Activated T-helper 2 cell treated with anti-CD3 and anti-CD28 coated beads, Interferon-gamma antibody, Interleukin-2, Interleukin-4, amounts not matched to agents 10 μg/mL and 5 μg/mL and 100 μg/mL, durations not matched to agents 14 hours and 24 hours and 36 hours (primary cell): Measurements from ENCODE around the gene PAPPA. TPM values are rescaled to one million over a fixed set of nuclear protein-coding genes. Genes with fewer than 3 reads are reported as not detected.

Source experiments
- DNase-seq: peaks from one replicate; pipeline ENCODE4 v3.0.0; 2021; ENCODE audit warnings: low spot score
- H3K27ac Mint-ChIP-seq: one replicate; pipeline ENCODE4 v1.8.0; 2021; ENCODE audit warnings: mixed read lengths
- H3K27me3 Mint-ChIP-seq: one replicate; pipeline ENCODE4 v1.8.0; 2021; ENCODE audit warnings: low read depth, mixed read lengths
- H3K36me3 Mint-ChIP-seq: one replicate; pipeline ENCODE4 v1.8.0; 2021; ENCODE audit warnings: low read depth, mixed read lengths
- H3K4me1 Mint-ChIP-seq: one replicate; pipeline ENCODE4 v1.8.0; 2021; ENCODE audit warnings: low read depth, mixed read lengths
- H3K4me3 Mint-ChIP-seq: one replicate; pipeline ENCODE4 v1.8.0; 2021; ENCODE audit warnings: low read depth, mild to moderate bottlenecking, moderate library complexity, mixed read lengths
- H3K9me3 Mint-ChIP-seq: one replicate; pipeline ENCODE4 v1.8.0; 2021; ENCODE audit warnings: mixed read lengths
- intact Hi-C: fragments of 100-400 bp; cut with micrococcal nuclease; formaldehyde crosslinking; loops from one replicate; pipeline ENCODE4 v1.15.1; 2023
- total RNA-seq: library from RNA; stranded (reverse); gene quantifications from 2 replicates; pipeline ENCODE4 v1.2.3, GENCODE V29; 2022

PAPPA gene
- total RNA-seq, 1 donor from 2014 or later, result not detected

DNA sequence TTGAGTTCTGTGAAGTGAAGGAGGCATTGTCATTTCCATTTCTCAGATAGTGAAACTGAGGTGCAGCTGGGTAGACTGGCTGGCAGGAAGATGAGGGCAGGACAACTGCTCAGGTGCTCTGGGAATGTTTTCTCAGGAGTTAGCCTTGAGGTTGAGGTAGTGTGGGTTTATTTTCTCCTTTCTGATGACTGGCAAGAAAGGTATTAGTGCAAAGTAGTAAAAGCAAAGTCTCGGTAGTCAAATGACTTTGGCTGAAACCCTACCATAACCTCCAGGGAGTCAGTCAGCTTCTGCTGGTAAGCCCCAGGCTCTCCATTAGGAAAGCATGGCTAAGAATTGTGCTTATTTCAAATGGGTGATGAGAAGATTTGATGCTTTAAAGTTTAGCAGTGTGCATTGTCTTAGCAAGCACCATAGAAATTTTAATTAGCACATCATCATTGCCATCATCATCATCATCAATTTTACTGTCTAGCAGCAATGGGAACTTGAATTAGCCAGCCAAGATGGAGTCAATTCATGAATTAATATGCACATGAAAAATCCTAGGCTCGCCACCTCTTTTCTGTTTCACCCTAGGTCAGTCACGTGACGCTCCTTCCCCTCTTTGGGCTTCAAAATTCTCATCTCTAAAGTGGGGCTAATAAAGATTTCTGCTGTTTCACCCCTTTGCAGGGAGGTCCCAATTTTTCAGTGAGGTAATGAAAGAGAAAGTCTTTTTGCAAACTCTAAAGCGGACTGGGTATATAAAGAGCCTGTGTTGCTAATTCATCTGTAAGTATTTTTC lies 10.7 kb upstream of the PAPPA start:
- no peak for DNase-seq
- H3K4me1 Mint-ChIP-seq, result no peaks in the 10 kb centered on the region
- no peak overlapping the region for H3K4me3 Mint-ChIP-seq
- peaks cover under 1% of the 10 kb centered on the region for H3K27me3 Mint-ChIP-seq
- no peak overlapping the region for H3K27ac Mint-ChIP-seq
- no peaks in the 10 kb centered on the region for H3K36me3 Mint-ChIP-seq
- intact Hi-C loops, result no loop called here
- H3K9me3 Mint-ChIP-seq, result no peaks in the 10 kb centered on the region

DNA sequence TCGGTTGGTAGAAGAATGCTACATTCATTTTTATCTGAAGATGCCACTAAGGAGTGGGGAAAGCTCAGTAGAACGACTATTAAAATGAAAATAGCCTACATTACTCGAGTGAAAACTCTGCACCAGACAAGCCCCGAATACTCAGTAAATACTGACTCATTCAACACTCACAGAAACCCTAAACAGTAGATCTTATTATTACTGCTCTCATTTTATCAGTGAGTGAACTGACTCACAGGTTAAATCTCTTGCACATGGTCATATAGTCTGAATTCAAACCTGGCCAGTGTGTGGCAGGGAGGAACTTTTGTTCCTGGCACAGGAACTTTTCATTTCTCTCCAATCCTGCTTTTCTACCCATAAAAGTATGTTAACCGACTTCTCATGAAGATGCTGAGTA lies 9.6 kb upstream of the PAPPA start:
- Mint-ChIP-seq H3K27me3 (peaks cover 2% of the 10 kb centered on the region), H3K36me3 (no peaks in the 10 kb centered on the region), H3K4me1 (no peaks in the 10 kb centered on the region), H3K4me3 (no peak overlapping the region), H3K9me3 (no peaks in the 10 kb centered on the region), H3K27ac (no peak overlapping the region)
- no peak for DNase-seq
- intact Hi-C loops, result no loop called here

DNA sequence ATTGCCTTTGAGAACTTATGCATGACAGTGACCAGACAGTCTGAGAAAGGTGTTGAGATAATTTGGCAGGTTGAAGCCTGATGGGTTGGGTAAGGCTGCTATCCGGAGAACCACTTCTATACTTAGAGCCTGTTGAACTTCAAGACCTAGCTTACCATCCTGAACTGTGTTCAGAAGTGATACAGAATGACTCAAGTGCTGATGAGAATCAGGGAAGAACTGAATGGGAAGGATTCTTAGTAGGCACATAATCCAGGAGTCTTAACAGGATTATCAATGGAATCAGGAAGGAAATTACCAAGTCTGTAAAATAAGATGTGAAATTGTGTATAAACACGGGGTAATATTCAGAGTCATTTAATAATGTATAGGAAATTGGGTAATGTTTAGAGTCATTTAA lies 9.0 kb upstream of the PAPPA start:
- H3K27ac Mint-ChIP-seq, result no peak overlapping the region
- H3K27me3 Mint-ChIP-seq, result peaks cover 4% of the 10 kb centered on the region
- H3K4me1 Mint-ChIP-seq, result no peaks in the 10 kb centered on the region
- H3K4me3 Mint-ChIP-seq, result no peak overlapping the region
- intact Hi-C loops, result no loop called here
- DNase-seq, result no peak
- H3K36me3 Mint-ChIP-seq, result no peaks in the 10 kb centered on the region
- H3K9me3 Mint-ChIP-seq, result no peaks in the 10 kb centered on the region

DNA sequence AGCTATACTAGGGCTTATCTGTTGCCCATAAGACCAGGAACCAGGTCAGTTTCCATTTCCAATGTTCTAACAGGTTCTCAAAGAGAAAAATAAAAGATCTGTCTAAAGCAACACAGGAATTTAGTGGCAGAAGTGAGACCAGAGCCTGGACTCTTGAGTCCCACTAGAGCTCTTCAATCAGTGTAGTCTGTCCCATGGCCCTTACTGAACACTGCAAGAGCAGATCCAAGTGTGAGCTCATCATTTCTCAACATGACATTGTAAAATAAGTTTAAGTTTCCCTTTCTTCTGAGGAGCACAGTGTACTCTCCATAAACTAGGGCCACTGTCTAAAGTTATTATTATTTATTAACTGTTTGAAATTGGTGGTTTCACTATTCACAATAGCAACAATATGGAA lies 8.6 kb upstream of the PAPPA start:
- no peaks in the 10 kb centered on the region for H3K9me3 Mint-ChIP-seq
- intact Hi-C loops, result loop anchor here (5.0 kb wide), 1 partner anchor 427 kb away; no protein-coding TSS in a partner anchor
- H3K4me1 Mint-ChIP-seq, result no peaks in the 10 kb centered on the region
- DNase-seq, result no peak
- H3K36me3 Mint-ChIP-seq, result no peaks in the 10 kb centered on the region
- no peak overlapping the region for H3K27ac Mint-ChIP-seq
- H3K27me3 Mint-ChIP-seq, result peaks cover 4% of the 10 kb centered on the region
- no peak overlapping the region for H3K4me3 Mint-ChIP-seq

DNA sequence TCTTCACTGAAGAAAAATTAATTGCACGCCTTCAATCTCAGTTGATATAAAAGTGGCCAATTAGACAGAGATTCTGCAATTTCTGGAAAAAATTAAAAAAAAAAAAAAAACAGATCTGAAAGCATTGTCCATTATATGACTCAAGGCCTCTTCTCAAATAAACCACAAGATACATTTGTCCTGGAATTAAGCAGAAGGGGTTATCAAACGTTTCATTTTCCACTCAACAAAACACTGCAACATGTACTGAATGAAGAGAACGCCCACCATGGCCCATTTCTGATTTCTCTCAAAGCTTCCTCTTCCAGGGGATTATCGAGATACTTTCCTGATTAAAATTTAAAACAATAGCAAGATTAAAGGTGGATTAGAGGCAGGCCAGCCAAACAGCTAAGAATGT lies 5.8 kb upstream of the PAPPA start:
- intact Hi-C loops, result loop anchor here (5.0 kb wide), 1 partner anchor 424 kb away; no protein-coding TSS in a partner anchor
- H3K4me1 Mint-ChIP-seq, result no peaks in the 10 kb centered on the region
- H3K27me3 Mint-ChIP-seq, result peaks cover 22% of the 10 kb centered on the region
- H3K9me3 Mint-ChIP-seq, result no peaks in the 10 kb centered on the region
- no peak for DNase-seq
- no peak overlapping the region for H3K4me3 Mint-ChIP-seq
- no peaks in the 10 kb centered on the region for H3K36me3 Mint-ChIP-seq
- H3K27ac Mint-ChIP-seq, result no peak overlapping the region

DNA sequence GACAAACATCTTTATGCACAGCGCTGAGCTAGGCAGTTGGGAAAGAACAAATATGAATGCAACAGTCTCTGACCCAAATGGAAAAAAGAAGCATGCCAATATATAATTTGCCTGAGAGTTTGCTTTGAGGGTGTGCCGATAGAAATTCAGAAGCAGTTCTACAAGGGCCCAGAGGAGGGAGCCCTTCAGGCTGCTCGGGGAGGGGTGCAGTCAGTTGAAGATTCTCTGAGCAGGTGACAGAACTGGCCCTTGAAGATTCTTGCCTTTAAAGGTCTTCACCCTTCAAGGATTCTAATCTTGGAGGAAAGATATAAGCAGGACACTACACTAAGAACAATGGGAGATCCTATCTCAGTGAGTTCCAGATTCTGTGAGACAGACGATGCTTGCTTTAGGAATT lies 3.7 kb upstream of the PAPPA start:
- no peak for DNase-seq
- no peak overlapping the region for H3K27ac Mint-ChIP-seq
- intact Hi-C loops, result loop anchor here (5.0 to 10.0 kb wide), 2 partner anchors 422 to 515 kb away; no protein-coding TSS in a partner anchor
- no peaks in the 10 kb centered on the region for H3K4me1 Mint-ChIP-seq
- peaks cover 36% of the 10 kb centered on the region for H3K27me3 Mint-ChIP-seq
- H3K4me3 Mint-ChIP-seq, result no peak overlapping the region
- no peaks in the 10 kb centered on the region for H3K9me3 Mint-ChIP-seq
- H3K36me3 Mint-ChIP-seq, result no peaks in the 10 kb centered on the region

DNA sequence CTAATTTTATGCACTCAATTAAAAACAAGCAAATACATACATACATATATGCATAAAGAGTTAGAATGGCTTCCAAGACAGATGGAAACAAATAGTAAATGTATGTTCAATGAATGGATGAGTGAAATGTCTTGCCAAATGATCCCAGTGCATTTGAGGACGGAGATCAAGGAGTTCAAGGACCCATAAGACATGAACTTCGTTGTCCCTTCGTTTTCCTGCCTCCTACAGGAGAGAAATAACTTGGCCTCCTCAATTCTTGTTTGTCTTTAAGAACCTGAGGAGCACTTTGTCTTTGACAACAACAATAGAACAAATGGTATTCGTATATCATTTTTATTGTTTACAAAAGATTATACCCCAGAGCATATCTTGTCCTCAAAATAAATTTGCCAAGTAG lies 2.4 kb upstream of the PAPPA start:
- Mint-ChIP-seq H3K36me3 (no peaks in the 10 kb centered on the region), H3K27ac (no peak overlapping the region), H3K27me3 (peaks cover 49% of the 10 kb centered on the region), H3K9me3 (no peaks in the 10 kb centered on the region), H3K4me3 (no peak overlapping the region), H3K4me1 (peaks cover 7% of the 10 kb centered on the region)
- no peak for DNase-seq
- intact Hi-C loops, result loop anchor here (10.0 kb wide), 1 partner anchor 514 kb away; no protein-coding TSS in a partner anchor

DNA sequence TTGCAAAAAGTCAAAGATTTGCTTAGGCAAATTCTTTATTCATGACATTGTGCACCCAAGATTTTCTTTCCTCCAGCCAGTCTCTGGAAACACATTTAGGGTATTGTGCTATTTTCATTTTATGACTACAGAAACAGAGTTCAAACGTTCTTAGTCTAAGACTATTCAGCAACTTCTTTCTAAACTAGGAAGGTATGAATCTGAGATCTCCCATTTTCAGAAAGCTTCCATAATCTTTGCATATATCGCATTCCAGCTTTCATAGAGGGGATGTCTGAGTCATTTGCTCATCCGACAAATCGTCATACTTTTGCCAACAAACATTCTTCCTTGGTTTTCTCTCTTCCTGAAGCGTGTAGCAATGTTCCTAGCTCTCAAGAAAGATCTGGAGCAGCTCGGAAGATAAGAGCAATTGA lies 1.6 kb upstream of the PAPPA start:
- H3K27me3 Mint-ChIP-seq, result peaks cover 57% of the 10 kb centered on the region
- no peaks in the 10 kb centered on the region for H3K36me3 Mint-ChIP-seq
- no peak for DNase-seq
- H3K27ac Mint-ChIP-seq, result no peak overlapping the region
- H3K9me3 Mint-ChIP-seq, result no peaks in the 10 kb centered on the region
- intact Hi-C loops, result loop anchor here (10.0 kb wide), 1 partner anchor 513 kb away; no protein-coding TSS in a partner anchor
- H3K4me1 Mint-ChIP-seq, result peaks cover 7% of the 10 kb centered on the region
- no peak overlapping the region for H3K4me3 Mint-ChIP-seq

DNA sequence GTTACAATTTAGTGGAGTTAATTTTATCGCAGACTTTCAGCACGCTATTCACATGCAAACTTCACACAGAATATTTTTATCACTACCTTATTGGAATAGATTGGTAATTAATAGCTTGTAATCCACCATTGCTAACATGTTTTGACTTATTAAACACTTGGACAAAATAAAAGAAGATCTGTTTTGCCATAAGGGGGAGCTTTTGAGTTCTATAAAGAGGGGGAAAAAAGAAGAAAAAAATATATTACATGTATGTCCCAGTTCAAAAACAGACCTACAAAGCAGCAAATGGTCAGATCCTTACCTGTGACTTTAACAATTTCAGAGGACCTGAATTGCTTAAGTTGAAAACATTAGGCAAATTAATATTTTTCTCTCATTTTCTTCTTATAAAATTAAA lies 1.2 kb upstream of the PAPPA start:
- Mint-ChIP-seq H3K4me3 (no peak overlapping the region), H3K27ac (no peak overlapping the region), H3K36me3 (no peaks in the 10 kb centered on the region), H3K27me3 (peaks cover 59% of the 10 kb centered on the region), H3K4me1 (peaks cover 7% of the 10 kb centered on the region), H3K9me3 (no peaks in the 10 kb centered on the region)
- no peak for DNase-seq
- intact Hi-C loops, result loop anchor here (10.0 kb wide), 1 partner anchor 512 kb away; no protein-coding TSS in a partner anchor

DNA sequence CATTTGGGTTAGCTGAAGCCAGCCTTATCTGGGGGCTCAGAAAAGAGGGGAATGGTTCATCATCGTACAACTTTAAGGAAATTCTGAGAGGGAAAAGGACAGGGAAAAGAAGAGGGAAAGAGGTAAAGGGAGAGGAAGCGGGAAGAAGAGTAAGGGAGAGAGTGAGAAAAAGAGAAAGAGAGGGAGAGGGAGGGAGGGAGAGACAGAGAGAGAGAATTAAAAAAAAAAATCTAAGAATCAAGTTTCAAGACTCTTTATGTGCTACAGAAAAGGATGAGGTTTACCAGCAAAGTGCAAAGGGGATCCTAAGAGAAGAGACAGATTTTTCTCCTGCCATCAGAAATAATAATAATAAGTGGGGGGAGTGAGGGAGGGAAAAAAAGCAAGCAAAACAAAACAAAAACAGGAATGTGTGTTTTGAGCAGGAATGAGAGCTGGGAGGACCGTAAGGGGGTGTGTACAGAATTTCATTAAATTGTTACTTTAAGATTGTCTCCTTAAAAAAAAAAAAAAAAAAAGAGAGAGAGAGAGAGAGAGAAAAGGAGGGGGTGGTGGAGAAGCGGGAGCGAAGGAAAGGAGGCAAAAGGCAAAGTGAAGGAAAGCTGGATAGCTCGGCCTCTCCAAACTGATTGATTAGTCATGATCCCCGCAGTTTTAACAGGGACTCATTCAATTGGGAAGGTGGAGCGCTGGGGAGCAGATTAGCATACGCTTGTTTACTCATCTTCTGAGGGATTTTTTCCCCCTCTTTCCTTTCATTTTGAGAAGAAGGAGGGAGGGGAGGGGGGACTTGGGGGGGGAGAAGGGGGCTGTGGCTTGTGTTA lies 438 bp upstream of the PAPPA start:
- Mint-ChIP-seq H3K4me1 (peaks cover 7% of the 10 kb centered on the region), H3K9me3 (no peaks in the 10 kb centered on the region), H3K36me3 (no peaks in the 10 kb centered on the region), H3K27ac (no peak overlapping the region), H3K4me3 (no peak overlapping the region), H3K27me3 (peaks cover 63% of the 10 kb centered on the region)
- intact Hi-C loops, result loop anchor here (10.0 kb wide), 1 partner anchor 512 kb away; no protein-coding TSS in a partner anchor
- no peak for DNase-seq

DNA sequence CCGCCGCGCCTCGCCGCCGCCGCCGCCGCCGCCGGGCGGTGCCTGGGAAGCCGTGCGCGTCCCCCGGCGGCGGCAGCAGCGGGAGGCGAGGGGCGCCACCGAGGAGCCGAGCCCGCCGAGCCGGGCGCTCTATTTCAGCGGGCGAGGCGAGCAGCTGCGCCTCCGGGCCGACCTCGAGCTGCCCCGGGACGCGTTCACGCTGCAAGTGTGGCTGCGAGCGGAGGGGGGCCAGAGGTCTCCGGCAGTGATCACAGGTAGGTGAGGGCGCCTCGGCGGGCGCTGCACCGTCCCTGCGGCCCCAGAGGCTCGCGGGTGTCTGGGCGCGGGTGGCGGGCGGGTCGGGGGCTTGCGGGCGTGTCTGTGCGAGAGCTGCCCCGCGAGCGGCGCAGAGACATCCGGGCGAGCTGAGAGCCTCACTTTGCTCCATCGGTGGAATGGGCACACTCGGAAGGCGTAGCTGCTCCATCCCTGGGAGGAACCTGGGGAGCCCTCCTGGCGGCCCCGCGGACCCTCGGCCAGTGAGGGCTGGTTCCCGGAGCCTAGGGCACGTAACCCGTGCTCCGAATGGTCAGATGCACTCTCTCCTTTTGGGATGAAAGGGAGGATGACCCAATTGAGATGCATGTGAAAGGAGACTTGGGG lies 864 bp downstream of the PAPPA start:
- no peak overlapping the region for H3K27ac Mint-ChIP-seq
- peaks cover 7% of the 10 kb centered on the region for H3K4me1 Mint-ChIP-seq
- H3K9me3 Mint-ChIP-seq, result no peaks in the 10 kb centered on the region
- no peaks in the 10 kb centered on the region for H3K36me3 Mint-ChIP-seq
- H3K27me3 Mint-ChIP-seq, result peaks cover 70% of the 10 kb centered on the region
- intact Hi-C loops, result loop anchor here (10.0 kb wide), 1 partner anchor 510 kb away; no protein-coding TSS in a partner anchor
- no peak overlapping the region for H3K4me3 Mint-ChIP-seq
- DNase-seq, result no peak

DNA sequence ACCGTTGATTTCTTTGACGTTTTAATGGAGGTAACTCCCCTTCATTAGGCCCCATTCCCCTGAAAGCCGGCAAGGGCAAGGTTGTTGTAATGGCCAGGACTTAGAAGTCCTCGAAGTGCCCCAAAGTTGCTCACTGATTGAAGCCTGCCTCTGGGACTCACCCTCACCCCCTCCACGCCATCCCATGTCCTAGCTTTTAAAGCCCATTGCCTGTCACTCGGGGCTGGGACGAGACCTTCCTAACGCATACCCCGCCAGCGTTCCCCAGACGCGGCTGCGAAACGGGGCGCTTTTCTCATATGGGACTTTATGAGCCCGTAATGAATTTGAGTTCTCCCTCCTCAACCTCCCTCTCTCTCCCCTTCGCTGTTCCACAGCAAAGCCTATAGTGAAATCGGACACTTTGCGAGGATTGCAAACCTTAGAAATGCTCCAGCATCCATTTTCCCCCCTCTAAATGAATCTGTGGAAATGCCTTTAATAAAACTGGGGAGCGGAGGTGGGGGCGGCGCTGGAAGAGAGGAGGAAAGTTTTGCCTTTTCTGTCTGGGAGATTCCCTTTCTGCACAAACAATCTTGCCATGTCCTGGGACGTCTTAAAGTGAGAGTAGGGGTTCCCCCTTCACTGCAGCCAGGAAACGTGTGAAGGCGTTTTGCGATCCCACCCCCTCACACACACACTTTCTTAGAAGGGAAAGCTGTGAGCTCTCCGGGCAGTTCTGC lies 1.5 kb downstream of the PAPPA start:
- no peak for DNase-seq
- Mint-ChIP-seq H3K27ac (no peak overlapping the region), H3K4me3 (no peak overlapping the region), H3K27me3 (peaks cover 69% of the 10 kb centered on the region), H3K9me3 (no peaks in the 10 kb centered on the region), H3K4me1 (peaks cover 7% of the 10 kb centered on the region), H3K36me3 (no peaks in the 10 kb centered on the region)
- intact Hi-C loops, result loop anchor here (10.0 kb wide), 1 partner anchor 510 kb away; no protein-coding TSS in a partner anchor
